SK-N-SH treated with all-trans-retinoic acid at 6 μM for 48 hours (cell line): ENCODE measurements around the gene CNDP1.

ENCODE experiments used
- ATAC-seq: fragments of 200-7000 bp; cut with Tn5 transposase; 3 replicates; pipeline ENCODE4 v1.9.1; 2020; ENCODE audit warnings: mild to moderate bottlenecking, moderate library complexity
- ARNTL ChIP-seq: fragments of 450-650 bp; formaldehyde crosslinking; IDR thresholded peaks from 2 replicates; pipeline ENCODE4 v1.5.0; 2020; ENCODE audit warnings: low read depth, mild to moderate bottlenecking, moderate library complexity, borderline replicate concordance
- BACH2 ChIP-seq: fragments of 250-450 bp; sonication (Bioruptor Pico); IDR thresholded peaks from 2 replicates; pipeline ENCODE4 v1.9.0; 2021; ENCODE audit warnings: mild to moderate bottlenecking, borderline replicate concordance
- CREB5 ChIP-seq: fragments of 250-450 bp; sonication (Bioruptor Pico); IDR thresholded peaks from 2 replicates; pipeline ENCODE4 v1.5.1; 2020; ENCODE audit warnings: low read depth, mild to moderate bottlenecking, moderate library complexity
- CSDC2 ChIP-seq: fragments of 250-450 bp; sonication (Bioruptor Pico); IDR thresholded peaks from 2 replicates; pipeline ENCODE4 v1.5.0; 2020; ENCODE audit warnings: mild to moderate bottlenecking, moderate library complexity
- CSRNP3 ChIP-seq: fragments of 250-450 bp; sonication (Bioruptor Pico); IDR thresholded peaks from 2 replicates; pipeline ENCODE4 v1.5.1; 2021; ENCODE audit warnings: mild to moderate bottlenecking, moderate library complexity
- ESRRG ChIP-seq: fragments of 250-450 bp; sonication (Bioruptor Pico); IDR thresholded peaks from 2 replicates; pipeline ENCODE4 v1.6.1; 2021; ENCODE audit warnings: mild to moderate bottlenecking
- GLIS3 ChIP-seq: fragments of 250-450 bp; sonication (Bioruptor Pico); IDR thresholded peaks from 2 replicates; pipeline ENCODE4 v1.5.0; 2020; ENCODE audit warnings: mild to moderate bottlenecking, moderate library complexity
- PATZ1 ChIP-seq: fragments of 250-450 bp; sonication (Bioruptor Pico); IDR thresholded peaks from 2 replicates; pipeline ENCODE4 v1.8.0; 2020; ENCODE audit warnings: mild to moderate bottlenecking, moderate library complexity, borderline replicate concordance
- POU6F1 ChIP-seq: fragments of 250-450 bp; sonication (Bioruptor Pico); IDR thresholded peaks from 2 replicates; pipeline ENCODE4 v1.8.0; 2021; ENCODE audit warnings: low read depth, mild to moderate bottlenecking, moderate library complexity, borderline replicate concordance
- PPARA ChIP-seq: fragments of 250-450 bp; sonication (Bioruptor Pico); IDR thresholded peaks from 2 replicates; pipeline ENCODE4 v1.5.0; 2020; ENCODE audit warnings: mild to moderate bottlenecking, borderline replicate concordance
- RARB ChIP-seq: fragments of 250-450 bp; sonication (Bioruptor Pico); IDR thresholded peaks from 2 replicates; pipeline ENCODE4 v1.8.0; 2021; ENCODE audit warnings: mild to moderate bottlenecking, moderate library complexity
- SNAI2 ChIP-seq: fragments of 250-450 bp; sonication (Bioruptor Pico); IDR thresholded peaks from 2 replicates; pipeline ENCODE4 v1.5.0; 2020; ENCODE audit warnings: mild to moderate bottlenecking, moderate library complexity
- TCF4 ChIP-seq: fragments of 250-450 bp; sonication (Bioruptor Pico); IDR thresholded peaks from 2 replicates; pipeline ENCODE4 v1.8.0; 2021; ENCODE audit warnings: mild to moderate bottlenecking, moderate library complexity, borderline replicate concordance
- TOX ChIP-seq: fragments of 250-450 bp; sonication (Bioruptor Pico); IDR thresholded peaks from 2 replicates; pipeline ENCODE4 v1.8.0; 2021; ENCODE audit warnings: mild to moderate bottlenecking, moderate library complexity, borderline replicate concordance
- ZC3H10 ChIP-seq: fragments of 250-450 bp; sonication (Bioruptor Pico); IDR thresholded peaks from 2 replicates; pipeline ENCODE4 v1.5.1; 2021; ENCODE audit warnings: mild to moderate bottlenecking, moderate library complexity
- ZNF70 ChIP-seq: fragments of 450-650 bp; formaldehyde crosslinking; IDR thresholded peaks from 2 replicates; pipeline ENCODE4 v1.5.0; 2020; ENCODE audit warnings: mild to moderate bottlenecking, moderate library complexity
- ZNF8 ChIP-seq: fragments of 450-650 bp; formaldehyde crosslinking; IDR thresholded peaks from 2 replicates; pipeline ENCODE4 v1.5.0; 2020; ENCODE audit warnings: mild to moderate bottlenecking, moderate library complexity

Gene CNDP1

GRCh38 chr18:74551936-74552555 is 17.7 kb downstream of the CNDP1 start (continued):
- TF ChIP-seq ZC3H10 (CRISPR knock-in tag) = no peak

- TF ChIP-seq ZNF70 (CRISPR knock-in tag) (no peak), POU6F1 (CRISPR knock-in tag) (no peak), ARNTL (CRISPR knock-in tag) (no peak), ESRRG (CRISPR knock-in tag) (no peak)
- TF ChIP-seq, all 23 proteins: peak for 0
- no peak for ATAC-seq
Measured at GRCh38 chr18:74556126-74556525, 21.8 kb downstream of the CNDP1 start.

- TF ChIP-seq CSRNP3 (no peak), POU6F1 (CRISPR knock-in tag) (no peak), TCF4 (CRISPR knock-in tag) (no peak), ARNTL (CRISPR knock-in tag) (no peak), CREB5 (CRISPR knock-in tag) (no peak), TOX (no peak)
- ATAC-seq = no peak
Measured at GRCh38 chr18:74558096-74558495, 23.8 kb downstream of the CNDP1 start.

- TF ChIP-seq GLIS3 (CRISPR knock-in tag) (no peak), ESRRG (CRISPR knock-in tag) (no peak), BACH2 (CRISPR knock-in tag) (no peak), CREB5 (CRISPR knock-in tag) (no peak), SNAI2 (CRISPR knock-in tag) (no peak)
- TF ChIP-seq, all 23 proteins: peak for 0
- no peak for ATAC-seq
Measured at GRCh38 chr18:74562131-74562730, 27.9 kb downstream of the CNDP1 start.

- no peak for ATAC-seq
- no peak for TF ChIP-seq SNAI2 (CRISPR knock-in tag)
- TF ChIP-seq ESRRG (CRISPR knock-in tag) = no peak
- no peak for TF ChIP-seq GLIS3 (CRISPR knock-in tag)
- TF ChIP-seq CSDC2 (CRISPR knock-in tag) = no peak
- TF ChIP-seq PPARA (CRISPR knock-in tag) = no peak
- TF ChIP-seq ZNF8 (CRISPR knock-in tag) = no peak
- no peak for TF ChIP-seq BACH2 (CRISPR knock-in tag)
- TF ChIP-seq ZNF70 (CRISPR knock-in tag) = no peak
- TF ChIP-seq ZC3H10 (CRISPR knock-in tag) = no peak
- TF ChIP-seq PATZ1 (CRISPR knock-in tag) = no peak
- no peak for TF ChIP-seq CSRNP3
- TF ChIP-seq RARB = no peak
- TF ChIP-seq TCF4 (CRISPR knock-in tag) = no peak
Measured at GRCh38 chr18:74562775-74563174, 28.5 kb downstream of the CNDP1 start.
